ENCODE results near the gene PTPN23.

- TF ChIP-seq, protein P1, sequence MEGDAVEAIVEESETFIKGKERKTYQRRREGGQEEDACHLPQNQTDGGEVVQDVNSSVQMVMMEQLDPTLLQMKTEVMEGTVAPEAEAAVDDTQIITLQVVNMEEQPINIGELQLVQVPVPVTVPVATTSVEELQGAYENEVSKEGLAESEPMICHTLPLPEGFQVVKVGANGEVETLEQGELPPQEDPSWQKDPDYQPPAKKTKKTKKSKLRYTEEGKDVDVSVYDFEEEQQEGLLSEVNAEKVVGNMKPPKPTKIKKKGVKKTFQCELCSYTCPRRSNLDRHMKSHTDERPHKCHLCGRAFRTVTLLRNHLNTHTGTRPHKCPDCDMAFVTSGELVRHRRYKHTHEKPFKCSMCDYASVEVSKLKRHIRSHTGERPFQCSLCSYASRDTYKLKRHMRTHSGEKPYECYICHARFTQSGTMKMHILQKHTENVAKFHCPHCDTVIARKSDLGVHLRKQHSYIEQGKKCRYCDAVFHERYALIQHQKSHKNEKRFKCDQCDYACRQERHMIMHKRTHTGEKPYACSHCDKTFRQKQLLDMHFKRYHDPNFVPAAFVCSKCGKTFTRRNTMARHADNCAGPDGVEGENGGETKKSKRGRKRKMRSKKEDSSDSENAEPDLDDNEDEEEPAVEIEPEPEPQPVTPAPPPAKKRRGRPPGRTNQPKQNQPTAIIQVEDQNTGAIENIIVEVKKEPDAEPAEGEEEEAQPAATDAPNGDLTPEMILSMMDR (IDR thresholded peaks at IDR 0.05; ENCODE audit: poor library complexity): no peak
- no peak for TF ChIP-seq EZH2 (IDR thresholded peaks at IDR 0.05; ENCODE audit: borderline replicate concordance)
Measured at GRCh38 chr3:47444103-47444502, 63.3 kb downstream of the PTPN23 start.
